NCI-H82 (cell line): ENCODE measurements around the gene JOSD2.

Source experiments
- DNase-seq: peaks from one replicate; lab custom pipeline; 2025; lab: John Stamatoyannopoulos, UW

JOSD2 gene

GRCh38 chr19:50511069-50511822, at the start of gene JOSD2:
Gene JOSD2 (minus strand): TSS chr19:50511191. CDS start chr19:50510431, 760 bp downstream.
- DNase-seq, result peak; percentile 99

GRCh38 chr19:50559636-50560035, 48.6 kb upstream of the JOSD2 start:
- peak; percentile 39 for DNase-seq

GRCh38 chr19:50558449-50558848, 47.5 kb upstream of the JOSD2 start:
- DNase-seq, result no peak

- no peak for DNase-seq
These were observed 47.0 kb upstream of the JOSD2 start for GRCh38 chr19:50558039-50558438.

GRCh38 chr19:50557009-50557613, 46.1 kb upstream of the JOSD2 start:
- no peak for DNase-seq

- DNase-seq, result peak; percentile 75
These were observed 45.5 kb upstream of the JOSD2 start for GRCh38 chr19:50556282-50557008.

GRCh38 chr19:50555450-50556281, 44.7 kb upstream of the JOSD2 start:
- peak; percentile 50 for DNase-seq

GRCh38 chr19:50555033-50555432, 44.0 kb upstream of the JOSD2 start:
- DNase-seq, result no peak

- no peak for DNase-seq
These were observed 43.2 kb upstream of the JOSD2 start for GRCh38 chr19:50554212-50554611.

- DNase-seq, result no peak
These were observed 42.2 kb upstream of the JOSD2 start for GRCh38 chr19:50553134-50553703.

- DNase-seq, result no peak
These were observed 41.5 kb upstream of the JOSD2 start for GRCh38 chr19:50552540-50552939.

GRCh38 chr19:50551715-50552187, 40.8 kb upstream of the JOSD2 start:
- DNase-seq, result peak; percentile 21

- DNase-seq, result no peak
These were observed 40.2 kb upstream of the JOSD2 start for GRCh38 chr19:50551034-50551714.

- DNase-seq, result no peak
These were observed 39.6 kb upstream of the JOSD2 start for GRCh38 chr19:50550594-50550966.

GRCh38 chr19:50549927-50550593, 39.1 kb upstream of the JOSD2 start:
- DNase-seq, result no peak

GRCh38 chr19:50549059-50549926, 38.3 kb upstream of the JOSD2 start:
- no peak for DNase-seq

GRCh38 chr19:50548191-50549058, 37.4 kb upstream of the JOSD2 start:
- DNase-seq, result no peak

- DNase-seq, result no peak
These were observed 36.6 kb upstream of the JOSD2 start for GRCh38 chr19:50547385-50548190.
